GM12873 (cell line): Measurements from ENCODE around the gene FAM107B.

Experiments
- CTCF ChIP-seq: IDR thresholded peaks from 2 replicates; pipeline ENCODE4 v1.5.1; 2012; ENCODE audit warnings: low read depth, mild to moderate bottlenecking, moderate library complexity, low read length, control low read depth; ENCODE audit not compliant: insufficient read depth; ENCODE audit errors: missing control alignments

The FAM107B gene

DNA sequence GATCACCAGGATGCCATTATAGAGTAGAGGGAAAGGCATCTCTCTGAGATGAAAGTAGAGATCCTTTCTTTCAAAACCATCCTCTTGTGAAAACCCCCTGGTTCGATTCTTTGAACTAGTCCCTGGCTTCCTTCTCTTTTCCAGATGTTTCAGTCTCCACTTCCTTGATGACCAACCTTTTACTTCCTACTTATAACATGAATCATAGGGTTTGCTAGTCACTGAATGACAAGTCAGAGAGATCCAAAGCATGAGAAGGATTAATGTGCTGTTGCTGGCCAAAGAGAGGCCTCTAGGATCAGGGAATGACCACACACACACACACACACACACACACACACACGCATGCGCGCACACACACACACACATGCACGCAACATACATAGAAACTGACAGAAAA, 282.9 kb downstream of the FAM107B start:
- no peak for TF ChIP-seq CTCF

GRCh38 chr10:14489522-14490177, 285.0 kb downstream of the FAM107B start:
- TF ChIP-seq CTCF: no peak

DNA sequence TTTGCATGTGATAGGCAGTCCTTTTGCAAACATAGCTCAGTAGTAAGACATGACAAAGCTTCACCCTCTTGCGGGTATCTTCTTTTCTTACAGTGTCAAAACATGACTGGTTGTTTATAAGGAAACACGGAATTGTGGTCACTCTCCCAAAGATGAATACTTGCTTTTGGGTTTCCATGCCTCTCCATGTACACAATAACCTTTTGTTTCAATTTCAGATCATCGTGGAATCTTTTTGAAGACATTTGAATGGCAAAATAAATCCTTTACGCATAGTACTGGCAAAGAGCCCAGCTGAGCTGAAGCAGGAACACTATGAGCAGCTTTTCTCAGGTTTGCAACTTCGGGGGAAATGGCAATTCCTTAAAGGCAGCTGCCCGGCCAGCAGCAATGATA, 287.2 kb downstream of the FAM107B start:
- TF ChIP-seq CTCF: no peak

GRCh38 chr10:14486777-14487487, 287.8 kb downstream of the FAM107B start:
- no peak for TF ChIP-seq CTCF

DNA sequence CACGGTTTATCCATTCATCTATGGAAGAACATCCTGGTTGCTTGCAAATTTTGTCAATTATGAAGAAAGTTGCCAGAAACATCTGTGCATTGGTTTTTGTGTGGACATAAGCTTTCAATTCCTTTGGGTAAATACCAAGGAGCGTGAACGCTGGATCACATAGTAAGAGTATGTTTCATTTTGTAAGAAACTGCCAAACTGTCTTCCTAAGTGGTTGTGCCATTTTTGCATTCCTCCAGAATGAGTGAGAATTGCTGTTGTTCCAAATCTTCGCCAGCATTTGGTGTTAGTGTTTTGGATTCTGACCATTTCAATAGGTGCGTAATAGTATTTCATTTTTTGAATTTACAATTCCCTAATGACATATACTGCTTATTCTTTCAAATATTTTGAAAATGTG, 288.7 kb downstream of the FAM107B start:
- TF ChIP-seq CTCF: no peak

DNA sequence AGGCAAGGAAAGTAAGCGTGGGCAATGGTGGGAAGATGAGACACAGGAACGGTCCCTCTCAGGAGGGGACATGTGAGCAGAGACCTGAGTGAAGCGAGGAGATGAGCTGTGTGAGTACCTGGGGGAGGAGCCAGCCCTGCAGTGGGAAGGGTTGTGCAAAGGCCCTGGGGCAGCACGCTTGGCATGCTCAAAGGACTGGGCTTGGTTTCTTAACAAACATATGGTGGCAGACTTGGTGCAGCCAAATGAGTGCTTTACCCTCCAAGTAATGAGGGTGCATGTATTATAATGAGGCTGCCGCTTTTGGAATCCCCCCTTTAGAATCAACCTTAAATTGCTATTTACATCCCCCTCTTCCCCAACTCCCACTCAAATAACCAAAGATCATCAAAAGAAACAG, 291.3 kb downstream of the FAM107B start:
- TF ChIP-seq CTCF: no peak

GRCh38 chr10:14481752-14482151, 292.9 kb downstream of the FAM107B start:
- TF ChIP-seq CTCF: no peak
